ENCODE measurements around the gene AJAP1.

Gene AJAP1

DNA sequence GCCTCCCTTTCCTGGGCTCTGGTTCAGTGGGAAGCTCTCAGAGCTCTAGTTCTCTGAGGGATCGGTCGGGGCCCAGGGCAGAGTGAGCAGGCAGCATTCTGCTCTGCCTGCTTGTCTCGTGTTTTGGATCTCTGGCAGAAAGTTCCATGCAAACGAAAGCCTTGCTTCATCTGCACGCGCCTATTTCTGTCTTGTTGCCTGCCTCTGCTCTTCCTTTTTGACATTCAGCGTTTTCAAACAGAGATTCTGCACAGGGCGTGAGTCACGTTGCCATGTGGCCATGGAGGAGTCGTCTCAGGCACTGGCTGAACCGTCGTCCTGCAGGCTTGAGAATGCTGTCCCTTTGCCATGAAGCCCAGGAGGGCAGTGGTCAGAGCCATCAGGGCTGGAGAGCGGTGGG is 20.3 kb downstream of the AJAP1 start:
- H3K4me3 ChIP-seq (ENCODE audit: low read depth, low read length), result no peak overlapping the region
- H3K36me3 ChIP-seq (replicated peaks), result no peaks in the 10 kb centered on the region
- no peaks in the 10 kb centered on the region for H3K27me3 ChIP-seq (replicated peaks)
- in situ Hi-C loops (cut with HindIII; ENCODE audit: low pct_ligation_motif_present, low sequenced_read_pairs), result no loop called here
- DNase-seq, result no peak
- TF ChIP-seq, protein P1, sequence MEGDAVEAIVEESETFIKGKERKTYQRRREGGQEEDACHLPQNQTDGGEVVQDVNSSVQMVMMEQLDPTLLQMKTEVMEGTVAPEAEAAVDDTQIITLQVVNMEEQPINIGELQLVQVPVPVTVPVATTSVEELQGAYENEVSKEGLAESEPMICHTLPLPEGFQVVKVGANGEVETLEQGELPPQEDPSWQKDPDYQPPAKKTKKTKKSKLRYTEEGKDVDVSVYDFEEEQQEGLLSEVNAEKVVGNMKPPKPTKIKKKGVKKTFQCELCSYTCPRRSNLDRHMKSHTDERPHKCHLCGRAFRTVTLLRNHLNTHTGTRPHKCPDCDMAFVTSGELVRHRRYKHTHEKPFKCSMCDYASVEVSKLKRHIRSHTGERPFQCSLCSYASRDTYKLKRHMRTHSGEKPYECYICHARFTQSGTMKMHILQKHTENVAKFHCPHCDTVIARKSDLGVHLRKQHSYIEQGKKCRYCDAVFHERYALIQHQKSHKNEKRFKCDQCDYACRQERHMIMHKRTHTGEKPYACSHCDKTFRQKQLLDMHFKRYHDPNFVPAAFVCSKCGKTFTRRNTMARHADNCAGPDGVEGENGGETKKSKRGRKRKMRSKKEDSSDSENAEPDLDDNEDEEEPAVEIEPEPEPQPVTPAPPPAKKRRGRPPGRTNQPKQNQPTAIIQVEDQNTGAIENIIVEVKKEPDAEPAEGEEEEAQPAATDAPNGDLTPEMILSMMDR (IDR thresholded peaks at IDR 0.05; ENCODE audit: low read depth, low read length, missing control alignments), result no peak
- H3K27ac ChIP-seq, result no peak overlapping the region

DNA sequence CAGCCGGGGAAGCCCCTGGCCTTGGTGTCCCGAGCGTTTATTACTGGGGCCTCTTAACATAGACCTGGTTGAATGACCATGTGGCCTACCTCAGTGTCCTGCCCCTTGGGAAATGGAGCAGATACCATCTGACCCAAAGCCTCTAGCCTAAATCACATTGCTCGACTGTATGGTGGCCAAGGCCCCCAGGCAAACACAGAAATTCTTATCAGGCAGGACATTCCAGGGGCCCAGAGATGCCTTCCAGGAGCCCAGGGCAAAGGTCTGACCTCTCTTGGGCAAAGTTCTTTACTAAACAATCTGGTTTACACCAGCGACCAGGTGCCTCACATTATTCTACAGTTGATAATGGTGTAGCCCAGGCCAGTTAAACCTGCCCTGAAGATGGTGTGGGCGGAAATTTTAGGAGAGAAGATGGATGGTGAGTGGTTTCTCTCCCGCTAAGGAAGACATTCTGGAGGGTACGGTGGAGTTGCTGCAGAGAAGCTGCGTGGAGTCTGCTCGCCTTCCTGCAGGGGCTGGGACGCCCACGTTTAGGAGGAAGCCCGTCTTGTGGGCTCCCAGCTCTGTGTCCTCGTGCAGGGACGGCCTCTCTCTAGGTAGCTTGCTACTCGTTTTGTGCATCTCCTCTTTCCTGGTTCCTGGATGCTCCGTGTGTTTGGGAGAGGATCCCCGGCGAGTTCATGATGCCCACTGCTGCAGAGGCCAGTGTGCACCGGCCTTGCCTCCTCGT is 21.2 kb downstream of the AJAP1 start:
- no peak for DNase-seq
- Histone ChIP-seq H3K36me3 (replicated peaks) (no peaks in the 10 kb centered on the region), H3K27me3 (replicated peaks) (no peaks in the 10 kb centered on the region), H3K27ac (no peak overlapping the region), H3K4me3 (ENCODE audit: low read depth, low read length) (no peak overlapping the region)
- in situ Hi-C loops (cut with HindIII; ENCODE audit: low pct_ligation_motif_present, low sequenced_read_pairs), result no loop called here
- TF ChIP-seq, protein P1 (IDR thresholded peaks at IDR 0.05; ENCODE audit: low read depth, low read length, missing control alignments), result no peak

DNA sequence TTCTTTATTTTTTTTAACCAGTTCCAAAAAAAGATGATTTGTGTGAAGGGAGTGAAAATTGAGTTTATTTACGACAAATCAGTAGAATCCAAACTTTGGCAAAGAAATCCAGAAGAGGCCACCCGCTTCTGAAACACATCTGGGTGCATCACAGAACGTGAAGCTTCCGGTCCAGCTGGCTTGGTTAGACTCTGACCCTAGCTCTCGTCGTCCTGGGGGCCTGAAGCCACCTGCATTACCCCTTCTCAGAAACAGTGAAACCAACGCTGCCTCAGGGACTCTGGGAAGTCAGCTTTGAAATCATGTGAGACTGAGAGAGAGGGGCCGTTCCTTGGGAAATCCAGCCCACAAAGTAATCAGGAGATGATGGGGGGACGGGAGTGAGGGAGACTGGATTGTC is 21.8 kb downstream of the AJAP1 start:
- no peak overlapping the region for H3K27ac ChIP-seq
- no peaks in the 10 kb centered on the region for H3K27me3 ChIP-seq (replicated peaks)
- no peak overlapping the region for H3K4me3 ChIP-seq (ENCODE audit: low read depth, low read length)
- TF ChIP-seq, protein P1 (IDR thresholded peaks at IDR 0.05; ENCODE audit: low read depth, low read length, missing control alignments), result no peak
- in situ Hi-C loops (cut with HindIII; ENCODE audit: low pct_ligation_motif_present, low sequenced_read_pairs), result no loop called here
- no peaks in the 10 kb centered on the region for H3K36me3 ChIP-seq (replicated peaks)
- DNase-seq, result no peak

DNA sequence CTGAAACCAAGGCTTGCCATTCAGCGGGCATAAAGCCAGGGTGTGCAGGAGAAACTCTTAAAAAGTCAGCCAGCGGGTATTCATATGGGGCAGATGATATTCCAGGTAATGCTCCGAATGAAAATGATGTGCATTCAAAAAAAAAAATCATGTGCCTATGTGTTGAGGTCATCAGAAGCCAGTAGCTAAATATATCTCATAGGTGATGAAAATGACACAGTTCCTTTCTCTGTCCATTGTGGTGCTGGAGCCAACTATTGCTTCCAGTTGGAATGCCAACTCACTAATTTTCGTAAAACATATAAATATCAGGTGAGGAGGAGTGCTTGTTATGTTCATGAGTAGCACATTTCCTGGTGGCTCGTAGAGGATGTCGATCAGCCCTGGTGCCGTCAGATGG is 23.2 kb downstream of the AJAP1 start:
- no peak for DNase-seq
- Histone ChIP-seq H3K4me3 (ENCODE audit: low read depth, low read length) (no peak overlapping the region), H3K36me3 (replicated peaks) (no peaks in the 10 kb centered on the region), H3K27ac (no peak overlapping the region), H3K27me3 (replicated peaks) (no peaks in the 10 kb centered on the region)
- in situ Hi-C loops (cut with HindIII; ENCODE audit: low pct_ligation_motif_present, low sequenced_read_pairs), result no loop called here
- TF ChIP-seq, protein P1 (IDR thresholded peaks at IDR 0.05; ENCODE audit: low read depth, low read length, missing control alignments), result no peak

DNA sequence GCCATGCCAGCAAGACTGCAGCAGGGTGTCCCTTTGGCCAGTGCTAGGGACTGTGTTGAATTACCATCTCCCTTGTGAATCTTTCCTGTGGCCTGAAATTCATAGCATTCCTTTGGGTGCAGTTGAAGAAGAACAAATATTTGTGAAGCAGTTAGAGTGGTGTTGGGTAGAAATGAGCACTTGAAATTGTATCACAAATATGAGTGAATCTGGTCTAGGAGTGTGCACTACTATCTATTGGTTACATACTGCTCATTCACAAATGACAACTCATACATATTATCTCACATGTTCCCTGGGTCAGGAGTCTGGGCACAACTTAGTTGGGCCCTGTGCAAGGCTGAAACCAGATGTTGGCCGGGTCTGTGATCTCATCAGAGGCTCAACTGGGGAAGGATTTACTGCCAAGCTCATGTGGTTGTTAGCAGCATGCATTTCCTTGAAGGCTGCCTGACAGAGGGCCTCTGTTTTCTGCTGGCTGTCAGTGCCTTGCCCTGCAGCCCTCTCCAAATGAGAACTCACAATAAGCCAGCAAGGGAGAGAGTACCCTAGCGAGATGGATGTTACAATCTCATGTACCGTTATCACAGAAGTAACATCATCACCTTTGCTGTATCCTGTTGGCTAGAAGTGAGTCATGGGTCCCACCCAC is 23.8 kb downstream of the AJAP1 start:
- no peaks in the 10 kb centered on the region for H3K27me3 ChIP-seq (replicated peaks)
- in situ Hi-C loops (cut with HindIII; ENCODE audit: low pct_ligation_motif_present, low sequenced_read_pairs), result no loop called here
- H3K36me3 ChIP-seq (replicated peaks), result no peaks in the 10 kb centered on the region
- DNase-seq, result peak; percentile 34
- TF ChIP-seq, protein P1 (IDR thresholded peaks at IDR 0.05; ENCODE audit: low read depth, low read length, missing control alignments), result no peak
- no peak overlapping the region for H3K4me3 ChIP-seq (ENCODE audit: low read depth, low read length)
- H3K27ac ChIP-seq, result no peak overlapping the region
